ENCODE results near the gene DYNLRB1. TPM values are rescaled to one million over a fixed set of nuclear protein-coding genes. Genes with fewer than 3 reads are reported as not detected.

DYNLRB1 gene
- total and polyA plus RNA-seq, 2 of the 13 experiments (the other 11 are each of a cell fraction or from before 2014, with no cell fraction given), result 140 to 244 TPM

GRCh38 chr20:34473262-34473883, 42.8 kb upstream of the DYNLRB1 start (continued):
- peak; percentile 71 for TF ChIP-seq PATZ1 (CRISPR knock-in tag; IDR thresholded peaks at IDR 0.05)
- 0 out of 2 replicates have a peak, but pooled peaks have one; percentile 51 for TF ChIP-seq ZNF614 (CRISPR knock-in tag; IDR thresholded peaks at IDR 0.05; ENCODE audit: borderline replicate concordance)
- TF ChIP-seq GATAD2A (CRISPR knock-in tag; IDR thresholded peaks at IDR 0.05), result peak; percentile 50; the same call in 1 of the 2 replicates
- 0 out of 2 replicates have a peak, but pooled peaks have one; percentile 45 for TF ChIP-seq MEIS1 (CRISPR knock-in tag; IDR thresholded peaks at IDR 0.05; ENCODE audit: borderline replicate concordance)
- 0 out of 2 replicates have a peak, but pooled peaks have one; percentile 23 for TF ChIP-seq HDAC2 (CRISPR knock-in tag; IDR thresholded peaks at IDR 0.05)
- TF ChIP-seq SNRNP70 (IDR thresholded peaks at IDR 0.05; ENCODE audit: low read depth, low read length), result no peak
- TF ChIP-seq HOXA7 (CRISPR knock-in tag; IDR thresholded peaks at IDR 0.05), result no peak
- TF ChIP-seq RAD21 (CRISPR knock-in tag; IDR thresholded peaks at IDR 0.05), result peak; percentile 85
- TF ChIP-seq THRA (CRISPR knock-in tag; IDR thresholded peaks at IDR 0.05; ENCODE audit: borderline replicate concordance), result peak; percentile 47; the same call in 1 of the 2 replicates
- TF ChIP-seq ZSCAN31 (CRISPR knock-in tag; IDR thresholded peaks at IDR 0.05; ENCODE audit: low read depth), result 0 out of 2 replicates have a peak, but pooled peaks have one; percentile 36
- TF ChIP-seq CBX5 (CRISPR knock-in tag; IDR thresholded peaks at IDR 0.05; ENCODE audit: borderline replicate concordance), result peak; percentile 69; the same call in 1 of the 2 replicates
- peak; percentile 47; the same call in 1 of the 2 replicates for TF ChIP-seq KMT2A (CRISPR knock-in tag; IDR thresholded peaks at IDR 0.05)
- TF ChIP-seq XBP1 (CRISPR knock-in tag; IDR thresholded peaks at IDR 0.05), result no peak
- peak; percentile 52; the same call in 1 of the 2 replicates for TF ChIP-seq ZSCAN9 (CRISPR knock-in tag; IDR thresholded peaks at IDR 0.05; ENCODE audit: borderline replicate concordance)
- TF ChIP-seq REXO4 (CRISPR knock-in tag; IDR thresholded peaks at IDR 0.05; ENCODE audit: borderline replicate concordance), result no peak
- 0 out of 2 replicates have a peak, but pooled peaks have one; percentile 30 for TF ChIP-seq RELA (CRISPR knock-in tag; IDR thresholded peaks at IDR 0.05)
- peak; percentile 97 for TF ChIP-seq STAG1 (CRISPR knock-in tag; IDR thresholded peaks at IDR 0.05)
- TF ChIP-seq TBX2 (CRISPR knock-in tag; IDR thresholded peaks at IDR 0.05; ENCODE audit: borderline replicate concordance), result no peak
- TF ChIP-seq SRSF1 (optimal IDR thresholded peaks at IDR 0.05; ENCODE audit: low read depth, low read length), result no peak
- peak; percentile 67; the same call in 1 of the 2 replicates for TF ChIP-seq KDM2A (CRISPR knock-in tag; IDR thresholded peaks at IDR 0.05; ENCODE audit: borderline replicate concordance, low read depth)
- peak; percentile 81; the same call in 1 of the 2 replicates for TF ChIP-seq TGIF2 (CRISPR knock-in tag; IDR thresholded peaks at IDR 0.05)
- 0 out of 2 replicates have a peak, but pooled peaks have one; percentile 42 for TF ChIP-seq ZNF691 (CRISPR knock-in tag; IDR thresholded peaks at IDR 0.05; ENCODE audit: borderline replicate concordance, low read depth)
- peak; percentile 46; the same call in 1 of the 2 replicates for TF ChIP-seq HOXA3 (CRISPR knock-in tag; IDR thresholded peaks at IDR 0.05)
- TF ChIP-seq MXI1 (IDR thresholded peaks at IDR 0.05; ENCODE audit: borderline replicate concordance, low read depth, low read length), result 0 out of 3 replicates have a peak, but pooled peaks have one; percentile 45

Data from HepG2 (cell line).